Activated CD4-positive, alpha-beta T cell treated with anti-CD3 and anti-CD28 coated beads, Interleukin-2, amount 50 U/mL, for 24 hours (primary cell): ENCODE data around the gene ZC3H10.
"Not testable (repeated sequence)": the region's sequence is repeated elsewhere in the genome, so short reads cannot be mapped to it uniquely, and the experiment has no call there.

Experiments
- DNase-seq, 2 donors: peaks; one replicate each; pipeline ENCODE4 v3.0.0-alpha.2; 2020; ENCODE audit warnings: low read depth in 1 of 2, low spot score in 1 of 2

Gene ZC3H10, protein sequence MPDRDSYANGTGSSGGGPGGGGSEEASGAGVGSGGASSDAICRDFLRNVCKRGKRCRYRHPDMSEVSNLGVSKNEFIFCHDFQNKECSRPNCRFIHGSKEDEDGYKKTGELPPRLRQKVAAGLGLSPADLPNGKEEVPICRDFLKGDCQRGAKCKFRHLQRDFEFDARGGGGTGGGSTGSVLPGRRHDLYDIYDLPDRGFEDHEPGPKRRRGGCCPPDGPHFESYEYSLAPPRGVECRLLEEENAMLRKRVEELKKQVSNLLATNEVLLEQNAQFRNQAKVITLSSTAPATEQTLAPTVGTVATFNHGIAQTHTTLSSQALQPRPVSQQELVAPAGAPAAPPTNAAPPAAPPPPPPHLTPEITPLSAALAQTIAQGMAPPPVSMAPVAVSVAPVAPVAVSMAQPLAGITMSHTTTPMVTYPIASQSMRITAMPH

DNA sequence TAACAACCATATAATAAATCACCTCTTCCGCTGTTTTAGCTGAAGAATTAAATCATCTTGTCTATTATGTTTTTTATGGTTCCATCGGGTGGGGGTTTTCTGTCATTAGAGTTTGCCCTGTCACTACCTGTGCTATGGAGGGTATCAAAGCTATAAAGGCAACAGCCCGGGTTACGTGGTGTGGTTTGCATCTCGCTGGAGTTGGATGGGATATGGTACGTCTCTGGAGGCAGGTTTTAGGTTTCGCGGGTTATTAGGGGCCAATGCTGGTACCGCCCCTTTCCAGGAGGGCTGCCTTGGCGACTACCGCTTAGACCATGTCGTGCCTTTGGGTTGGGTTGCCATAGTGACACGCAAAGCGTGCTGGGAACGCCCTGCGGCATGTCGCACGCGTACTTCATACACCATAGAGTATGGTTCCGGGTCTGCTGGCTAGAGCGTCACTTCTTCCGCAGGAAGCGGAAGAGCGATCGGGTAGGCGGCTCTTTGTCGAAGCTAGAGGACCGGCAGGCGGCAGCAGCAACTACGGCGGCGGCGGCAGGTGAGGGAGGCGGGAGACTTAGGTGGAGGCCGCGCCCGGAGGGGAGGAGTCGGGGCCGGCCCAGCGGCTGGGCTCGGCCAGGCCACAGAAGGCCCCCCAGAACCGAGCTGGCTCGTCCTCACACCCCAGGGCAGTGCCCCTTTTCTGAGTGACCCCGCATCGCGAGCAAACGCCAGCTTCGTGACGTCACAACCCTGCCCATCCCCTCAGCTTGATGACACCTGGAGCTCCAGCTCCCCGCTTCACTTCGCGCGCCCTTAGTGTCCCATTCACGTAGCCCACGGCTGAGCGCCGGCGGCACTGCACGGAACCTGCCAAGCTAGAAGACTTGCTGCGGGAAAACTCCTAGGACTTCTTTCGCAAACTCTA, at the start of gene ZC3H10:
Gene ZC3H10, plus strand, starts transcription at position 489 of the 910 bp plus-strand sequence. CDS start 2,297 bp downstream, outside the sequence.
- peak; percentile 93 to 100 for DNase-seq

- no peak for DNase-seq
These were observed 46.4 kb upstream of the ZC3H10 start for GRCh38 chr12:56071648-56072047.

DNA sequence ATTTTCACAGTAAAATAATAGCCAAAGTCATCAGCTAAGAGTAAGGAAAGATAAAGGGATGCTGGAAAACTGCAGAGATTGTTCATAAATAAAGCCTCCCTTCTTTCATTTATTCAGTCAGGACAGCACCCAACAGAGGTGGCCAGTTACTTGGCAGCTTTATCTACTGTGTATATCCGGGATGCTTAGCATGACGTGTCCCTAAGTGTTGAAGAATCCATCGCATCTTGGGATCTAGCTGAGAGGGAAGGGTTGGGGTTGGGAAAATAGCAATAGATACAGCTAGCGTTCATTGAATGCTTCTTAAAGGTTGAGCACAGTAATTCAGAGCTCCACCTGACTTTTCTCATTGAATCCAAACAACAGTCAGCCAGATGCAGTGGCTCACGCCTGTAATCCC, 43.7 kb upstream of the ZC3H10 start:
- no peak for DNase-seq

GRCh38 chr12:56077966-56078365, 40.1 kb upstream of the ZC3H10 start:
- not testable (repeated sequence) for DNase-seq

DNA sequence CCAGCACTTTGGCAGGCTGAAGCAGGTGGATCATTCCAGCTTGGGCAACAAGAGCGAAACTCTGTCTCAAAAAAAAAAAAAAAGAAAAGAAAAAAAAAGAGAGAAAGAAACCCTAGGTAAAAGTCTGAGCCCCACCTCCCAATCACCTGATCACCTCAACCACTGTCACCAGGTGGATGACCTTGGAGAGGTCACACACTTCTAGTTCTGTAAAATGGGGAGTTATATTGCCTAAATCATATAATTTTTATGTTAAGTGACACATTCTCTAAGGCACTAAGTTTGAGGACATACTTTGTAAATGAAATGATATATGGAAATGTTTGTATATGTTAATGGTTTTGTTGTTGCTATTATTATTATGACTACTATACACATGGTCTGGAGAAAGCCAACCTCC, 39.6 kb upstream of the ZC3H10 start:
- DNase-seq = no peak

DNA sequence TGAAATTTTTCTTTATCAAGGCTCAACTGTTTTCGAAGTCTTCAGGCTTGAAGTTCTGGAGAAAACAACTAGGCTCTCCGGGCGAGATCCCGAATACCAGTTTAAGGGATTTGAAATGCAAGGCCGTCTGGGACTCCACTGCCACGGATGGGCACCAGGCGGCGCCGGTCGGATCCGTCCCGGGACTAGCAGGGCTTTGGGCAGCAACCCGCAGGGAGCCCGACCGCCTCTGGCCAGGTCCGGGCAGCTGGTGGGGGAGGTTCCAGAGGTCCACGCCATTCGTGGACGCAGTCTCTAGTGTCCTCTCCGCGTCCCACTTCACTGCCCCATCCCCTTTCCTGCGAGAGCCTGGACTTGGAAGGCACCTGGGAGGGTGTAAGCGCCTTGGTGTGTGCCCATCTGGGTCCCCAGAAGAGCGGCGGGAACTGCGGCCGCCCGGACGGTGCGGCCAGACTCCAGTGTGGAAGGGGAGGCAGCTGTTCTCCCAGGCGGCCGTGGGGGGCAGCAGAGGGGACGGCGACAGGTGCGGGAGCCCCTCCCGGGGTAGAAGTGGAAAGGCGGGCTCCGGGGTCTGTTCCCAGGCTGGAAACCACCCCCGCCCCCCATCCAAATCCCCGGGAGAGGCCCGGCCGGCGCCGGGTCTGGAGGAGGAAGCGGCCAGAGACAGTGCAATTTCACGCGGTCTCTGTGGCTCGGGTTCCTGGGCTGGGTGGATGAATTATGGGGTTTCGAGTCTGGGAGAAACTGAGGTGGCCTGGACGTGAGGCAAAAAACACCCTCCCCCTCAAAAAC, 38.9 kb upstream of the ZC3H10 start:
- peak; percentile 14 to 27 for DNase-seq

DNA sequence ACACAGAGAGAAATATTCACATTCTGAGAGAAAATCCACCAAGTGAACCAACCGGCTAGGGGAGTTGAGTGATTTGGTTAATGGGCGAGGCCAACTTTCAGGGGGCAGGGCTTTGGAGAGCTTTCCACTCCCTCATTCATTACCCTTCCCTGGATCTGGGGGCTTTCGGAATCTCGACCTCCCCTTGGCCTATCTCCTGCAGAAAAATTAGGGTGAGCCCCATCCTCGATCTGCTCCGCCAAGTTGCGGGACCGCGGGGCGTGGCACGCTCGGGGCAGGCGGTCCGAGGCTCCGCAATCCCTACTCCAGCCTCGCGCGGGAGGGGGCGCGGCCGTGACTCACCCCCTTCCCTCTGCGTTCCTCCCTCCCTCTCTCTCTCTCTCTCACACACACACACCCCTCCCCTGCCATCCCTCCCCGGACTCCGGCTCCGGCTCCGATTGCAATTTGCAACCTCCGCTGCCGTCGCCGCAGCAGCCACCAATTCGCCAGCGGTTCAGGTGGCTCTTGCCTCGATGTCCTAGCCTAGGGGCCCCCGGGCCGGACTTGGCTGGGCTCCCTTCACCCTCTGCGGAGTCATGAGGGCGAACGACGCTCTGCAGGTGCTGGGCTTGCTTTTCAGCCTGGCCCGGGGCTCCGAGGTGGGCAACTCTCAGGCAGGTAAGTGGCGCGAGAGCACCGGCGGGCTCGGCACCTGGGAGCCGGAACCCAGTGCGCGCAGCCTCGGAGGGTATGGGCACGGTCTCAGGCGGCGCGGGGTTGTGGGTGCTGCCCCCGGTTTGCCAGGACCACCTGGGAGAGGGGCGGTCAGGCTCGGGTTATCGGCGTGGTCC, 38.1 kb upstream of the ZC3H10 start, which contains the start of gene ERBB3:
Gene ERBB3, plus strand, starts transcription at position 443 of the 833 bp plus-strand sequence. Its CDS starts 136 bp downstream, at position 579.
- peak; percentile 26 to 58 for DNase-seq

GRCh38 chr12:56080556-56081138, 37.4 kb upstream of the ZC3H10 start:
- DNase-seq = no peak

- no peak for DNase-seq
These were observed 36.4 kb upstream of the ZC3H10 start for GRCh38 chr12:56081393-56082347.

DNA sequence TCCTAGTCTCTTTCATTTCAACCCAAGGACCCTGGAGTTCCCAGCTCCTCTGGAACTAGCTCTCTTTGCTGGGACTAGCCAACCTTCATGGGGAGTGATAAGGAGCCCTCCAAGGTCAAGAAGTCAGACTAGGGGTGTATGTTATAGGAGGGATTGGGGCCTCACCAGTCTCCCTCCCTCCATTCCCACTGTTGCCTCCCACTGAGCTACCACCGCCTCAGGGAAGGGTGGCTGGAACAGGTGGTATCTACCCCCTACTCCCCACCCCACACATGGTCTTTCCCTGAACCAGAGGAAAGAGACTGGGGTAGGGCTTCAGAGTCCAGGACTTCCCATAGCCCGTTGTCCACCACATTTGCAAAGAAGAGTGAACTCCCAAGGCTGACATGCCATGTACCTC, 35.7 kb upstream of the ZC3H10 start:
- no peak for DNase-seq

- DNase-seq = no peak
These were observed 35.1 kb upstream of the ZC3H10 start for GRCh38 chr12:56082967-56083366.

DNA sequence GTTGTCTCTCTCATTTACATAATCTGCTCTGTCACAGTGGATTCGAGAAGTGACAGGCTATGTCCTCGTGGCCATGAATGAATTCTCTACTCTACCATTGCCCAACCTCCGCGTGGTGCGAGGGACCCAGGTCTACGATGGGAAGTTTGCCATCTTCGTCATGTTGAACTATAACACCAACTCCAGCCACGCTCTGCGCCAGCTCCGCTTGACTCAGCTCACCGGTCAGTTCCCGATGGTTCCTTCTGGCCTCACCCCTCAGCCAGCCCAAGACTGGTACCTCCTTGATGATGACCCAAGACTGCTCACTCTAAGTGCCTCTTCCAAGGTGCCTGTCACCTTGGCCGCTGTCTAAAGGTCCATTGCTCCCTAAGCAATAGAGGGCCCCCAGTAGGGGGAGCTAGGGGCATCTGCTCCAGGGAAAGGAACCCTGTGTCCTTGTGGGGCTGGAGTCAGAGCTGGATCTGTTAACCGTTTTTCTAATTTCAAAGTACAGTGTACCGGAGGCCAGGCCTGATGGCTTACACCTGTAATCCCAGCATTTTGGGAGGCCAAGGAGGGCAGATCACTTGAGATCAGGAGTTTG, 33.0 kb upstream of the ZC3H10 start:
- DNase-seq = no peak

- DNase-seq = no peak
These were observed 32.0 kb upstream of the ZC3H10 start for GRCh38 chr12:56086096-56086495.

DNA sequence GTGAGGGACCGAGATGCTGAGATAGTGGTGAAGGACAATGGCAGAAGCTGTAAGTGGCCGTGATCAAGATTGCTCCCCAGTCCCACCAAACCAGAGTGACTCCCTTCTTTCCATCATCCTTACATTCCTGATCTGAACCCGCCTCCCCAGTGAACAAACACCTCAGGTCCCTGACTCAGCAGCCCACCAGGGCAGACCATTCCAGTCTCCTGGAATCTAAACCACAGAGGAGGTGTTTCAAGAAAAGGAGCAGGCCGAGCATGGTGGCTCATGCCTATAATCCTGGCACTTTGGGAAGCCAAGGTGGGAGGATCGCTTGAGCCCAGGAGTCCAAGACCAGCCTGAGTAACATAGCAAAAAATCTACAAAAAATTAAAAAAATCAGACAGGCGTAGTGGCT, 31.5 kb upstream of the ZC3H10 start:
- no peak for DNase-seq

- no peak for DNase-seq
These were observed 30.8 kb upstream of the ZC3H10 start for GRCh38 chr12:56087220-56087619.

DNA sequence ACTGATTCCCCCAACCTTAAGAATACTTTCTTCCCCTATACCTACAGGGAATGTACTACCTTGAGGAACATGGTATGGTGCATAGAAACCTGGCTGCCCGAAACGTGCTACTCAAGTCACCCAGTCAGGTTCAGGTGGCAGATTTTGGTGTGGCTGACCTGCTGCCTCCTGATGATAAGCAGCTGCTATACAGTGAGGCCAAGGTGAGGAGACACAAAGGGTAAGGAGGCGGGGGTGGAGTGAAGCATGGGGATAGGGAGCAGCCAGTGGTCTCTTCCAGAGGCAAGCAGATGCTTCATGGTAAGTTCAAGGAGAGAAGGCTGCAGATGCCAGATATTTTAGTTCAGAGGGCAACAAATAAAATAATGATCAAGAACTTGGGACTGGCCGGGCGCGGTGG, 20.3 kb upstream of the ZC3H10 start:
- DNase-seq = no peak

- no peak for DNase-seq
These were observed 19.5 kb upstream of the ZC3H10 start for GRCh38 chr12:56098592-56098991.

GRCh38 chr12:56099787-56100186, 18.3 kb upstream of the ZC3H10 start:
- DNase-seq = no peak
